HepG2 (cell line): Measurements from ENCODE around the gene PATL1. TPM values are rescaled to one million over a fixed set of nuclear protein-coding genes. Genes with fewer than 3 reads are reported as not detected.
A peak's percentile ranks its signal among the peaks of the same experiment; 100 is the strongest.

Experiments used
- AHDC1 ChIP-seq: sonication (generic); formaldehyde crosslinking; IDR thresholded peaks from 2 replicates; pipeline ENCODE4 v1.5.1; 2020; ENCODE audit warnings: mild to moderate bottlenecking, missing genetic modification reagents, borderline replicate concordance
- BCL3 ChIP-seq: sonication (generic); formaldehyde crosslinking; IDR thresholded peaks from 2 replicates; pipeline ENCODE4 v1.5.1; 2020; ENCODE audit warnings: mild to moderate bottlenecking, missing genetic modification reagents, moderate library complexity
- CREB1 ChIP-seq, 2 experiments: fragments of 450-650 bp in 1 of 2; IDR thresholded peaks; 2 replicates each; pipeline ENCODE4 v1.6.1; 2016 to 2017; ENCODE audit warnings: control low read depth in 1 of 2, mild to moderate bottlenecking in 1 of 2, missing compliant biosample characterization in 1 of 2, missing genetic modification characterization in 1 of 2
- DMAP1 ChIP-seq: IDR thresholded peaks from 2 replicates; pipeline ENCODE4 v1.6.1; 2016
- FOXA3 ChIP-seq: IDR thresholded peaks from 2 replicates; pipeline ENCODE4 v1.6.1; 2016; ENCODE audit warnings: missing genetic modification reagents, missing compliant biosample characterization
- HCFC1 ChIP-seq: fragments of 150-350 bp; IDR thresholded peaks from 2 replicates; pipeline ENCODE4 v1.6.1; 2014; ENCODE audit warnings: low read depth, low read length
- HNRNPK ChIP-seq: fragments of 200-400 bp; formaldehyde crosslinking; IDR thresholded peaks from 2 replicates; pipeline ENCODE4 v1.6.1; 2018; ENCODE audit warnings: low read length, low read depth, moderate library complexity, mild to moderate bottlenecking; ENCODE audit not compliant: poor library complexity, severe bottlenecking
- KMT2A ChIP-seq: sonication (generic); formaldehyde crosslinking; IDR thresholded peaks from 2 replicates; pipeline ENCODE4 v1.4.0; 2020; ENCODE audit warnings: missing genetic modification reagents
- MAX ChIP-seq: IDR thresholded peaks from 2 replicates; pipeline ENCODE4 v1.6.1; 2012; ENCODE audit warnings: inconsistent platforms
- MYC ChIP-seq: sonication (generic); formaldehyde crosslinking; IDR thresholded peaks from 2 replicates; pipeline ENCODE4 v1.9.0; 2021; ENCODE audit warnings: missing genetic modification reagents, borderline replicate concordance
- NFKBIZ ChIP-seq: IDR thresholded peaks from 2 replicates; pipeline ENCODE4 v1.6.1; 2018; ENCODE audit warnings: missing genetic modification reagents, missing compliant biosample characterization
- POGZ ChIP-seq: sonication (generic); formaldehyde crosslinking; IDR thresholded peaks from 2 replicates; pipeline ENCODE4 v1.4.0; 2020; ENCODE audit warnings: mild to moderate bottlenecking, missing genetic modification reagents
- PPARG ChIP-seq: conservative IDR thresholded peaks from 2 replicates; pipeline ENCODE4 v1.6.1; 2016; ENCODE audit warnings: missing biosample characterization, missing genetic modification reagents
- RXRA ChIP-seq: sonication (generic); formaldehyde crosslinking; IDR thresholded peaks from 2 replicates; pipeline ENCODE4 v1.5.1; 2020; ENCODE audit warnings: missing genetic modification reagents
- SAP130 ChIP-seq: IDR thresholded peaks from 2 replicates; pipeline ENCODE4 v1.6.1; 2016; ENCODE audit warnings: low read depth
- SIX1 ChIP-seq: sonication (generic); formaldehyde crosslinking; IDR thresholded peaks from 2 replicates; pipeline ENCODE4 v1.4.0; 2020; ENCODE audit warnings: missing genetic modification reagents, borderline replicate concordance
- SKI ChIP-seq: fragments of 450-650 bp; IDR thresholded peaks from one replicate; pipeline ENCODE4 v1.6.1; 2018; ENCODE audit warnings: mild to moderate bottlenecking; ENCODE audit not compliant: partially characterized antibody
- STAT5B ChIP-seq: sonication (generic); formaldehyde crosslinking; IDR thresholded peaks from 2 replicates; pipeline ENCODE4 v1.4.0; 2020; ENCODE audit warnings: missing genetic modification reagents
- ZMYM3 ChIP-seq: sonication (generic); formaldehyde crosslinking; IDR thresholded peaks from 2 replicates; pipeline ENCODE4 v1.5.1; 2020; ENCODE audit warnings: mild to moderate bottlenecking, missing genetic modification reagents
- ZNF124 ChIP-seq: sonication (generic); formaldehyde crosslinking; IDR thresholded peaks from 2 replicates; pipeline ENCODE4 v1.4.0; 2020; ENCODE audit warnings: missing genetic modification reagents
- ZNF253 ChIP-seq: sonication (generic); formaldehyde crosslinking; IDR thresholded peaks from 2 replicates; pipeline ENCODE4 v1.8.0; 2022; ENCODE audit warnings: mild to moderate bottlenecking, missing genetic modification reagents, borderline replicate concordance
- ZNF296 ChIP-seq: sonication (generic); formaldehyde crosslinking; conservative IDR thresholded peaks from 2 replicates; pipeline ENCODE4 v1.5.0; 2020; ENCODE audit warnings: mild to moderate bottlenecking, missing genetic modification reagents
- ZNF558 ChIP-seq: sonication (generic); formaldehyde crosslinking; IDR thresholded peaks from 2 replicates; pipeline ENCODE4 v1.9.0; 2022; ENCODE audit warnings: mild to moderate bottlenecking, missing genetic modification reagents, borderline replicate concordance
- ZNF770 ChIP-seq: sonication (generic); formaldehyde crosslinking; IDR thresholded peaks from 2 replicates; pipeline ENCODE4 v1.5.0; 2020; ENCODE audit warnings: mild to moderate bottlenecking, missing genetic modification reagents
- polyA plus RNA-seq, 8 experiments: library from polyadenylated mRNA; depleted of rRNA in 3 of 8; stranded (reverse) in 7 of 8; unstranded in 1 of 8; fragments of >200 nt; fragmentation: Illumina TruSeq in 4 of 8; extraction: Trizol in 4 of 8; gene quantifications; 2 replicates each; pipeline versions ENCODE4 v1.2.1 to v1.2.3, GENCODE V29; 2011 to 2016; ENCODE audit warnings: low read depth in 4 of 8, missing spikeins in 1 of 8, mixed read lengths in 1 of 8; ENCODE audit not compliant: insufficient read depth in 1 of 8
- total RNA-seq, 5 experiments: library from RNA; depleted of rRNA; stranded (reverse); fragments of >200 nt; fragmentation: Illumina TruSeq; extraction: Trizol; gene quantifications; 2 replicates each; pipeline ENCODE4 v1.2.3, GENCODE V29; 2016; ENCODE audit warnings: low read depth in 1 of 5

PATL1 gene
- total and polyA plus RNA-seq, 2 of the 13 experiments (the other 11 are each of a cell fraction or from before 2014, with no cell fraction given) = 12.9 to 26.8 TPM

- TF ChIP-seq MAX (no peak), AHDC1 (no peak), ZMYM3 (CRISPR knock-in tag) (no peak), HNRNPK (no peak), ZNF253 (CRISPR knock-in tag) (no peak), NFKBIZ (CRISPR knock-in tag) (no peak), MYC (CRISPR knock-in tag) (no peak), SKI (peak; percentile 38), ZNF296 (CRISPR knock-in tag) (no peak), PPARG (CRISPR knock-in tag) (peak; percentile 73), STAT5B (CRISPR knock-in tag) (no peak), POGZ (CRISPR knock-in tag) (peak; percentile 43; the same call in 1 of the 2 replicates), ZNF124 (CRISPR knock-in tag) (no peak), CREB1 (IDR thresholded peaks at IDR 0.05) (no peak), CREB1 (CRISPR knock-in tag; IDR thresholded peaks at IDR 0.05) (peak; percentile 29; the same call in 1 of the 2 replicates), SIX1 (peak; percentile 41; the same call in 1 of the 2 replicates), KMT2A (CRISPR knock-in tag) (no peak), FOXA3 (CRISPR knock-in tag) (0 out of 2 replicates have a peak, but pooled peaks have one; percentile 17), RXRA (CRISPR knock-in tag) (peak; percentile 58; the same call in 1 of the 2 replicates), ZNF558 (CRISPR knock-in tag) (no peak), HCFC1 (no peak), SAP130 (CRISPR knock-in tag) (peak; percentile 47; the same call in 1 of the 2 replicates), ZNF770 (CRISPR knock-in tag) (no peak), DMAP1 (CRISPR knock-in tag) (no peak), BCL3 (CRISPR knock-in tag) (no peak)
These were observed 25.4 kb downstream of the PATL1 start (continued) for GRCh38 chr11:59643390-59643789.
